ENCODE results near the gene ACO1.

DNA sequence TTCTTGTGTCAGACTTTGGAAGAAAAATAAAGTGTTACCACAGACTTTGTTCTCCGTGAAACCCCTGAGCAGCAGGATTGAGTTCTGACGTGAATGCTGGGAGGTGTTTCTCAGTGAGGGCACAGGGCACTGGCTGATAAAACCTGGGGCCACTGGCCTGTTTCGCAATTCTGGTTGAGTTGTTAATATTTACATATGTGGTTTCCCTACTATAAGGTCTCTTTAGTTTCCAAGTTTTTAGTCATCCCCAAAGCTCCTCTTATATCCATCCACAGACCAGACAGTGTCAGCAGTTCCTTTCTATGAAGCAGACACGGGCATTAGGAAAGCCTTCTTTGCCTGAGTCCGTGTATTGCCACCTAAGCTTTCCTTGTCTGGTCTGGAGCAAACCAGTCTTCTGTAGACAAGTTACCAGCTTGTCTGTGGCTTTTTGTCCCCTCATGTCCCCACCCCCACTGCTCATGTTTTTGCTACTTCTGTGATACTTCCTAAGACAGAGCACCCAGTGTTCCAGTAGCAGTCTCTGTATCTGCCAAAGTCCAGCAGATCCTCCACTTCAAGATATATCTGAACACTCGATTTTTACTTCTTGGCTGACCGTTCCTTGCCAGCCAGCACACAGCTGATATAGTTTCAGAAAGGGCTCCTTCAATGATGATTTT is 42.0 kb downstream of the ACO1 start:
- no peak for TF ChIP-seq EZH2phosphoT487 (IDR thresholded peaks at IDR 0.05; ENCODE audit: insufficient read depth, low read depth)
- TF ChIP-seq EZH2 (IDR thresholded peaks at IDR 0.05; ENCODE audit: insufficient read depth, poor library complexity, severe bottlenecking), result no peak

Measured in GM23248 (cell line).